ENCODE data around the gene SPATA12.
"Not testable (repeated sequence)": the region's sequence is repeated elsewhere in the genome, so short reads cannot be mapped to it uniquely, and the experiment has no call there.

SPATA12 gene

DNA sequence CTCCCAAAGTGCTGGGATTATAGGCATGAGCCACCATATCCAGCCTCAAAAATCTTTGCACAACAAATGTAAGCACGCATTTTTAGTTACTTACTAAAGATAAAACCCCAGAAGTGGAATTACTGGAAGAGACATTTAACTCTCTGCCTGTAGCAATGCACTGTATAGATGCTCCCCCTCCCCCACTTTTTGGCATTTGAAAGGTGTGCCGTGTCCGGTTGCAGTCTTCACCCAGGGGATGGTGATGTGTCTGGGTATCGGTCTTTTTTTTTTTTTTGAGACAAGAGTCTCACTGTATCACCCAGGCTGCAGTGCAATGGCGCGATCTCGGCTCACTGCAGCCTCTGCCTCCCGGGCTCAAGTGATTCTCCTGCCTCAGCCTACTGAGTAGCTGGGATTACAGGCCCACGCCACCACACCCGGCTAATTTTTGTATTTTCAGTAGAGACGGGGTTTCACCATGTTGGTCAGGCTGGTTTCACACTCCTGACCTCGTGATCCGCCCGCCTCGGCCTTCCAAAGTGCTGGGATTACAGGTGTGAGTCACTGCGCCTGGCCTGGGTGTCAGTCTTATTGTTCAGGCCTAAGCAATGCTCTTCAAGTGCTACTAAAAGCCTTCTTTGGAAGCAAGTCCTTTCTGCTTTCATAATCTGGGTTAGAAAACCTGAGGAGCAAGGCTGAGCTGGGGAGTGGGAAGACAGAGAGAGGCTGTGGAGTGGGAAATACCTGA, 23.0 kb downstream of the SPATA12 start:
- not testable (repeated sequence) for DNase-seq (ENCODE audit: low spot score)

DNA sequence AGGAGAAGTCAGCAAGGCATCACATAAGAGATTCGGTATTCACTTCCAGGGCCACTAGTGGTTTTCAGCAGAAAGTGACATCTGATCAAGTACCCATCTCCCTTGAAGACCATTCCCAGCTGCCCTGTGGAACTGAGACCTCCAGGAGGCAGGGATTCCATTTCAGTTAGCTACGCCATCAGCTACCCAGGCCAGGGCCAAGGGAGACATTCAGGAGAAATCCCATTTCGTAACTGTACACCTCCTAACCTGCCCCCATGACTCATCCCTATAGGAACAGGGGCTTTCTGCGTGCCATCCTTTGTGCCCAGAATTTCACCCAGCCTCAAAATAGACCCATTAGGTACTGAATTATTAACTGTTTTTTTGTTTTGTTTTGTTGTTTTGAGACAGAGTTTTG, 24.7 kb downstream of the SPATA12 start:
- no peak for DNase-seq (ENCODE audit: low spot score)

DNA sequence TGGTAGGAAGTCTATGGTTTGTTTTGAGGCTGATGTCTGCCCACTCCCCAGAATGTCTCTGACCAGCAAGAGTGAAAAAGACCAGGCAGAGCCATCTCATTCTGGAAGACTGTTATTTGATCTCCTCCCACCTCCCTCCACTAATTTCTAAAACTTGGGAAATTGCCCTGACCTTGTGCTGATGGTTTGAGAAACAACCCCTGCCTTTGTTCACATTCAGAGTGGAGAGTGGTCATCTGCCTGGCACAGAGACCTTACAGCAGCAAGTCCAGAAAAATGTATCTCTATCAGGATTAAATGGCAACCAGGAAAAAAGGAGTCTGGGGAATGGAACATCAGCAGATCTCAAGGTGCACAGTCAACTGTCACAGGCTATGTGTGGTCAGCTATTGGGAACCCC, 25.7 kb downstream of the SPATA12 start:
- no peak for DNase-seq (ENCODE audit: low spot score)

DNA sequence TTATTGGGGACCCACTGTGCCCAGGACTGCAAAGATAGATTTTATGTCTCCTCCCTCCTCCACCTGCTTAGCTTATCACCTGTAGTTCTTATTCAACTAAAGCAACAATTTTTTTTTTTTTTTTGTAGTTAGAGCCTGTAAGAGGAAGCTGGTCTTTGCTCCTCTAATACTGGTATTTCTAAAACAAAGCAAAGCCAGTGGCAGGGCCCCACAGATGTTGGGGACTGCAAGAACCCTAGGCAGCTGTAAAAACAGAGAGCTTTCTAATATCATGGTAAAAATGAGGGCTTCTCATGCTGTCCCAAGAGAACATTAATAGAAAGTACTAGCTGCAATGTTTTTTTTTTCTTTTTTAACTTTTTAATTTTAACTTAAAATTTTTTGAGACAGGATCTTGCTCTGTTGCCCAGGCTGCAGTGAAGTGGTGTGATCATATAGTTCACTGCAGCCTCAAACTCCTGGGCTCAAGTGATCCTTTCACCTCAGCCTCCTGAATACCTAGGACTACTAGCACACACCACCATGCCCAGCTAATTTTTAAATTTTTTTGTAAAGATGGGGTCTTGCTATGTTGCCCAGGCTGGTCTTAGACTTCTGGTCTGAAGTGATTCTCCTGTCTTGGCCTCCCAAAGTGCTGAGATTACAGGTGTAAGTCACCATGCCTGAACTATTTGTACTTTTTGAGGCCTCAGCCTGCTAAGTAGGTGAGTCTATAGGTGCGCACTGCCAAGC, 27.1 kb downstream of the SPATA12 start:
- no peak for DNase-seq (ENCODE audit: low spot score)

DNA sequence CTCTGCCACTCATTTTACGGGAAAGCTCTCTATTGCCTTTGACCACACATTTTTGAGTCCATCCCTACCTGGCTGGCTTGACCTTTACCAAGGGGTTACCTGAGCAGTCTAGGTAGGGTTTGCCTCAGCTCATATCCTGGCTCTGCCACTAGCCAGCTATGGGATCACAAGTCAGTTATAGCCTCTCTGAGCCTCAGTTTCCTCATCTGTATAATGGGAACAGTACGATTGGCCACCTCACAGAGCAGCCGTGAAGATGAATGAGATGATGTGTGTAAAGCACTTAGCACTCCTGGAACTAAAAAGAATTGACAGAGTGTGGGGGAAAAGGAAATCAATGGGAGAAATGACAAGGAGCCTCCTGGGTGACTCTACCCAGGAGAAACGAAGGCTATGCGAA, 28.0 kb downstream of the SPATA12 start:
- DNase-seq (ENCODE audit: low spot score), result no peak

DNA sequence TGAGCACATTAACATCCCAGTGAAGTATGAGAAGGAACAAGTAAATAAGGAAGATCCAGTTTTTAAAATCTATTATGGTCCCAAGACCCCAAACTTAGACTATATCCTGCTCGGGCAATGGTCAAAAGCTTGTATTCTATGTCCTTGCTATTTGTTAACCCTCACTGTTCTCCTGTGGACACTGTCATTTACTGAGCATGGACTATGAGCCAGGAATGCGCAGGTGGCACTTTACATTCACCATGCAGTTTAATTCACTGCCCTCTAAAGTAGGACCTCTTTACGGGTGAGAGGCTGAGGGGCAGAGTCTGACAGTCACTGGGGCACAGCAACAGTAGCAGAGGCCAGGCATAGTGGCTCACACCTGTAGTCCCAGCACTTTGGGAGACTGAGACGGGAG, 28.6 kb downstream of the SPATA12 start:
- no peak for DNase-seq (ENCODE audit: low spot score)

DNA sequence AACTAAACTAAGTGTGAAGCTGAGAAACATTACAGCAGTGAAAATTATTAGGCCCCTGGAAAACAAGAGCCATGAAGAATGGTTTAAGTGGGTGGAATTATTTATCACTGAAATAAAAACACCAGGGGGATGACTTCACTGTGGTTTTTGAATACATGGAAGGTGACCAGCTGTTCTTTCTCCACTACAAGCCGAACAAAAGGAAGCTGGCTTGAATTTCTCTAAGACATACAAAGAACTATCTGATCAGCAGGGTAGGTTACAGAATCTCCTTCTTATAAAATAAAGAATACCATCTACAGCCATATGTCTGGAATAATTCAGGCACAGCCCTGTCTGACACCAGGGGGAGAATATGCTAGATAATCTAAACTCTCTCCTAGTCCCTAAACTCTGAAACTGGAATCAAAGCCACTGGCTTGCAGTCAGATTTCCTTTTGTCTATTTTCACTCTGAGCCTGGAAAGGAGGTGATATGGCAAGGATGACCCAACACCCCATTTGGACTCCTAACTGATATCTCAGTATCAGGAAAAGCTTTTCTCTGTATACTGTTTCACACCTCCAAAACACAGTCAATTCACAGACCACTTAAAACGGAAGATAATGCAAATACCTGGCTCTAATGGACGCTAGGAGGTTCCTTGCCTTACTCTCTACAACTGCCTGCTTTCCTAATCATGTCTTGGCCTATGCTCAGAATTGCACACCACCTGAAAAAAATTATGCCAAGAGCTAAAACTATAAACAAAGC, 31.2 kb downstream of the SPATA12 start:
- no peak for DNase-seq (ENCODE audit: low spot score)

DNA sequence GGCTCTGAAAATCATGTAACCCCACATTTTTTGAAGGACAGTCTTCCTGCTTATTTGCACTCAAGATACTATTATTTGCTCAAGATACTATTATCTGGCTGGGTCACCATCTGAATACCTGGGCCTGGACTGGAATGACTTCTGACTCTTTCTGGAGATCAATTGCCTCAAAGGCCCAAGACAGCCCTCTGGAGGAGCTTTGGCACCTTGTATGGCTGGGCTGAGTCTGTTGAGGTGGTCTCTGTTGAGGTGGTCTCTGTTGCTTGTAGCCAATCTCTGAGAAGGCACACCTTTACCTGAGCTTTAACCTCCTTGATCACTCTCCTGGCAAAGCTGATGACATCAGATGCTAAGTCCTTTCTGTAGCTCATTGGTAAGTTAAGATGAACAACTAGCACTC, 33.0 kb downstream of the SPATA12 start:
- no peak for DNase-seq (ENCODE audit: low spot score)

DNA sequence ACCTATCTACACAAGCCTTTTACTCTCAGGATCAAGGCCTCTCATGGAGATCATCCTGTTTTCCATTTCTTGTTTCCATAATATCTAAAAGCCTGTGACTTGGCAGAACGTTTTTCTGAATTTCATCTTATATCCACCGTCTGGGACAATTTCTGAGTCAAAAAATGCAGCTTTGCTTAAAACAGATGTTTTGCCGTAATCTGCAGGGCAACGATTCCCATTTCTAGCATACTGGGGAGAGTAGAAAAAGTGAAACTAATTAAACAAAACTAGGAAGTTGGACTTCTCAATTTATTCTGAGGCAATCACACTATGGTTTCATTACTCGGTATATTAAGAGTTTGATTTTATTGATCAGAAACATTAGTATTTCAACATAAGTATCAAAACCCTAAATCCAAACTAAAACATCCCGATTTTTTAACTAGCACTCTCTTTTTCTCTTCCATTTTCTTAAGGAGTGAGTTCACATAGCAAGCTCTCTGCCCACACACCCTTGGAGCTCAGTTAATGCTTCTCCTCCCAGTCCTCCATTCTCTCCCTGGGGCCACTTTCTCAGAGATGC, 33.6 kb downstream of the SPATA12 start:
- no peak for DNase-seq (ENCODE audit: low spot score)

DNA sequence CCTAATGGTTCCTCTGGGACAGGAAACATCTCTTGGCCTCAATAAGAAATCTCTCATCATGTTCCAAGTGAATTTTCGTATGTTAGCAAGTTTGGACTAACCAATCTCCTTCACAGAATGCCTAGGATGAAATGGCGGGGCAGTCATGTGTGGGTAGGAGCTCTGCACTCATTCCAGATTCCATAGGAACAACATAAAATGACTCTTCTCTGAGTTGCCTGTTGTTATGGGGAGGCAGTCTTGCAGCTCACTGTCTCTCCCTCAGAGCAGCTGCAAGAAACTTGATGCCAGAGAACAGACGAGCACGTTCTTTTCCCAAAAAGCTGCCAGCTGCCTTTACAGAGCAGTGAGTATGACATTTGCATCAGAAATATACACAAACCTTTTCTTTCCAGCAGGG, 34.1 kb downstream of the SPATA12 start:
- no peak for DNase-seq (ENCODE audit: low spot score)

DNA sequence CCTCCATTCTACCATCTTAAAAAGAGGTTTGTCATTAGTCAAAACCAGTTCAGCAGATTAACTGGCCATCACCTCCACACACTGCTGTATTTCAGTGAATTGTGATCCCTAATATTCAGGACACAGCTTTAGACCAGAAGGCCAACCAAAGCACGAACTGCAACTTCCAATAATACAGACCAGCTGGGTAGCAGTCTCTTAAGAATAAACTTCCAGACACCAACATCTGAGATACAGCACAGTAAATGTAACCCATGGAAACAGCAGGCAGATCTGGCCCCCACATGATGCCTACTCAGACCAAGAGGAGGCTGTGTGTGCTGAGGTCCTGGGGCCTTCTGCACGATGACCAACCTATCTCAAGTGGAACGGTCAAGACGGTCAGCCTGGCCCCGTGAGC, 34.9 kb downstream of the SPATA12 start:
- DNase-seq (ENCODE audit: low spot score), result no peak

DNA sequence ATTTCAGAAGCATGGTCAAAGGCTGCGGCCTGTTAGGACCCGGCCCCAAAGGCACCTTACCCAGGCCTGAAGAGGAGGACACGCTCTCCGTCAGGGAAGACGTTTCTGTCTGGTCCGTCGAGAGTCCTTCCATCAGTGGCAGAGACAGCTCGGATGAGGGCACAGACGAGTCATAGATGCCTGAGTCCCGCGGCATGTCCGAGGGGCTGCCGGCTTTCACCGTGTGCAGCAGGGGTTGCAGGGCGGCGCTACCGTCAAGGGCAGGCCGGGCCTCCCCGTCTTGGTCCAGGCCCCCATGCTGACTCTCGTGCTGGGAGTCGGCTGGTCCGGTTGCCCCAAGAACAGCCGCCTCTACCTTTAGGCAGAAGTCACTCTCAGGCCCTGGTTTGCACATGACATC, 37.1 kb downstream of the SPATA12 start:
- no peak for DNase-seq (ENCODE audit: low spot score)

DNA sequence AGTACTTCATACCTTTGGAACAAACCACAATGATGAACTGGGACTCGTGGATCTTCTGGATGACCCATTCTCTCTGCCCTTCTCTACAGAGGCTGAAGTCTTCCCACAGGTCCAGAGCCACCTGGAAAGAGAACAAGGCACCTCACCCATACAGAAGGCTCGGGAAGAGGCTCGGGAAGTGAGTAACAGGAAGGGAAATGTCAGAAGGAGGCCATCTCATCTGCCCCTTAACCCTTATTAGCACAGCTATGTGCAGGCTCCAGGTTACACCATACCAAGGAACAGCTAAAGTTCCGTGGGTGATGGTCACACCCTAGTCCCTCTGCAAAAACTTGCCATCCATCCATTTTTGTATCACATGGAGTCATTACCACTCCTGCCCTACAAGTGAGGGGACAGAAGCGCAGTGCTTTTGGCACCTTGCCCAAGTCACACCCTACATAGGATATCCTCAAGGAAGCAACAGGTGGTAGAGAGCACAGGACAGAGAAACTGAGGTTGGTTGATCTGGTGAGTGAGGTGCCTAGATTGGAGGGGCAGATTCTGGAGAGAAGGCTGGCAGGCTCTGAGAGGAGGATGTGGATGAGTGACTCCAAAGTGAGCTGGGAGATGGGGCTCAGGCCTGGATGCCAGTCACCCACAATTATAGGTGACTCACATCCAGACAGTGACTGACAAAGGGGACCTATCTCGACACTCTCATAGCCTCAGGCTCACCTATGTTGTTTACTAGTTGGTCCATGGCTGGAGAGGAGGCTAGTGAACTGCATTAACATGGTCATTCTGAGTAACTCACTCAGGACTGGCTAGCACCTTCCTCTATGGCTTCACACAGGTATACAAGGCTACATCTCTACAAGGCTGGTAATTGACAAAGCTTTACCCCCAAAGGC, 38.2 kb downstream of the SPATA12 start:
- DNase-seq (ENCODE audit: low spot score), result no peak

DNA sequence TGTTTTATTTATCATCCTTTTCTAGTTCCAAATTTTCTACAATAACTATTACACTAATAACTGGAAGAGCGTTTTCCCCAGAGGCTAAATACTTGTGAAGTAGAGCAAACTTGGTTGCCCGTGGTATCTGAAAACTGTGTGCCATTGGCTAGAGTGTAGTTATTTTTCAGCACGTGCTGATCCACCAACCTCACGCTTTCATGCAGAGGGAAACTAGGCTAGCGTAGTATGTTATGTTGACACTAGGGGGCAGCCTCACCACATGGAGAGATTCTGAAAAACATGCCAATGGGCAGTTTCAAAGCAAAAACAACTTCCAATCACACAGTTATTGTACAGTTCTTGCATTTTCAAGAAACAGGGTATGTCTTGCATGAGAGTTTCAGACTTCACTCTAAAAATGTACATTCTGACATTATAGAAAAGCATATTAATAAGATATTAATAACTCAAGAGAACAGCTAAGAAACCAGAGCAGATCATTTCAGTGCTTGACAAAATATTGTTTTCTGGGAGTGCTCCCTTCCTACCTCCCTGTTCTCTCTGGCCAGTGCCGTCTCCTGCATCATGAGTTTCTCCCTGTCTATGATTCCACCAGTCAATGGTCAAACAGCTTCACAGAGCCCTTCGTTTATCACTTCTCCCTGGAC, 39.7 kb downstream of the SPATA12 start:
- DNase-seq (ENCODE audit: low spot score), result peak; percentile 76

DNA sequence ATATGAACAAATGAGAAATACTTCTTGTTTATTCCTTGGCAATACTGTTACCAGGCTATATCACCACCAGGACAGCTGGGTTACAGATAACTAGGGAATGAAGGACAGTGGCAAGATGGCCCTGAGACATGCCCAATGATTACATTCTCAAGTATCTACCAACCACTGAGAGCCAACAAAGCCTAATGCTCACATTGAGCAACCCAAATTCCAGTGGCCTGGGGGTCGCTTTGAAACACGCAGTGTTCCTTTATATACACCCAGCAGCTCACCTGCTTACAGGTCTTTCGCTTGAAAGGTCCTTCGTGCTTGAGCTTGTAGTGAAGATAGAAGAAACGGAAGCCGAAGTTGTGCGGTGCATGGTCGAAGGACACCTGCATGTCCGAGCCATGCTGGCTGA, 45.1 kb downstream of the SPATA12 start:
- no peak for DNase-seq (ENCODE audit: low spot score)

DNA sequence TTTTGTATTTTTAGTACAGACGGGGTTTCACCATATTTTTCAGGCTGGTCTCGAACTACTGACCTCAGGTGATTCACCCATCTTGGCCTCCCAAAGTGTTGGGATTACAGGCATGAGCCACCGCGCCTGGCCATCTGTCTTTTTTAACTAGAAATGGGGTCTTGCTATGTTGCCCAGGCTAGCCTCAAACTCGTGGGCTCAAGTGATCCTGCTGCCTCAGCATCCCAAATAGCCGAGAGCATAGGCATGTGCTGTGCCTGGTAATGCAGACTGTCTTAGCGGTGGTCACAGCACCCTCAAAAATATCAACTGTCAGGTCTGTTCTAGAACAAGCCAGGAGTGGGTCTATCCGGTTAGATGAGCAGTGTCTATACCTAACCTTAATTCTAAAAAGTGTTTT, 48.2 kb downstream of the SPATA12 start:
- no peak for DNase-seq (ENCODE audit: low spot score)

DNA sequence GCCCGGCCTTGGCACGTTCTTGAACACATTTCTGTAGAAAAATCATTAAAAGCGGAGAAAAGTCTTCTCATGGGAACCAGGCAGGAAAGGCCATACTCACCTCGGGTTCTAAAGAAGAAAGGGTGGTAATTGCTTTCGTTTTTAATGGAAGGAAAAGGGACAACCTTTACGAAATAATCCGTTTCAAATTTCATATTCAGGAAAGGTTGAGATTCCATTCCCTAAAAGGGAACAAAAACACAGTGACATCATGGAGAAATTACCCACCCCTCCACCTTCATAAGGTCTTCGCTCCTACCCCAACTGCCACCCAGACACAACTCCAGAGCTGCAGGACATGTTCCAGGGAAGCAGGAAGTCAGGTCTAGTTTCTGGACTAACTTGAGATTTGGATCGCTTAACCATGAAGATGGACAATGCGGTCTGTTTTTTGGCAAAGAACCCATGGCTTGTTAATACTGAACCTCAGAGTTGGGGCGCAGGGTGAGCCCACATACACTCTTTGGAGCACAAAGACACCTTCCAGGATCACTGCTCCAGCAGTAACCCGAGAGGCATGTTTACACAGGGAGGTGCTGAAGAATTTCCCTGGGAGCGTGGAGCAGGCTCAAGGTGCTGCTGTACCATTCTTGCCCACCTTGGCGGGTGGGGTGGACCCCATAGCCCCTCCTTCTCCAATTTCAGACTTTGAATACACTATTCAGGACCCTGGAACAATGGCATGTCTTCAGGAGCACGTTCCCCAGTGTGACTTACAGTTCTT, 49.2 kb downstream of the SPATA12 start:
- peak; percentile 35 for DNase-seq (ENCODE audit: low spot score)

DNA sequence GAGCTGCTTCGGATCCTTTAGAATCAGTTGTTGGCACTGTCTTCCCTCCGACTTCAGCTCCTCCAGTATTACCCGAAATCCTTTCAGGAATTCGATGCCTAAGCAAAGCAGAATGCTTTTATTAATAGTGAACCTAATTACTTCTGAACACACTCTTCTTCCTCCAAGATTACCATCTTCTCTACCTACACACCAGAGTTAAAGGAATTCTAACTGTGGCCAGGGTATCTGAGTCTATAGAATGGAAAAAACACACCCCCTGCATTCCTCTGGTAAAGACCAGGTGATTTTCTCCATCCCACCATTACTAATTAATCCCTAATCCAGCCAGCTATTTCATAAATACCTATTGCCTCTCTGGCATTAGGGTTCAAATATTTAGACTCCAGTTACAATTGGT, 49.8 kb downstream of the SPATA12 start:
- DNase-seq (ENCODE audit: low spot score), result no peak

DNA sequence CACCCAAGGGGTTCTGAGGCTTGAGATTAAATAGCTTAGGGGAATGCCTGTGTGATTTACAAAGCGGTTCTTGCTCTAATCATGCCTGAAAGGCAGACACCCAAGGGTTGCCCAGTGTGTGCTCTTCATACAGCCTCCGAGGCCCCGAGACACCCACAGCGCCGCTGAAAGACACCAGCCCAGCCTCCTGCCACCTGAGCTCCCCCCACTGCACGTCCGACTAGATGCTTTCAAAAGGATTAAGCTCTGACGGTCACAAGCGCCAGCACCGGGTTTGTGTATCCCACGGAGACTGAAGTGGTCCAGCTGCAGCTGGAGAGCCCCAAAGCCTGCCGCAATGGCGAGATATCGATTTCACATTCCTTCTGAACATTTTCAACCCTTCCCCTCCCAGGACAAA, 50.3 kb downstream of the SPATA12 start:
- no peak for DNase-seq (ENCODE audit: low spot score)

DNA sequence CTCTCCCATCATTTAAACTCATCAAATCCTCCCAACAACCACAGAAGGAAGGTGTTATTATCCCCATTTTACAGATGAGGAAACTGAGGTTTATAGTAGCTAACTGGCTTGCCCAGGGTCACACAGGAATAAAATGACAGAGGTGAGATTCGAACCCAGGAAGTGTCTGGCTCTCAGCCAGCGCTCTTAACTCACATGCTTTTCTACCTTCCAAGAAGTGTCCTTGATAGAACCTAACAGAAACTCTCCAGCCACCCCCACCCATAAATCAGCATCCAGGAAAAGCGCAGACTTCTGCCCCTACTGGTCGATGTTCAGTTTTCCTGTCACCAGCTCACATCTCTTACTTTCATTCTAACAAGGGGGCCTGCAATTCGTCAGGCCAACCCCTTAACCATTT, 51.7 kb downstream of the SPATA12 start:
- peak; percentile 39 for DNase-seq (ENCODE audit: low spot score)
